UCSD-AML1 (cell line): ENCODE results near the gene NSG1.

ENCODE experiments used
- DNase-seq: peaks from one replicate; lab custom pipeline; 2025; ENCODE audit not compliant: unreplicated experiment; lab: John Stamatoyannopoulos, UW

Gene NSG1

GRCh38 chr4:4368809-4369580 is 17.9 kb upstream of the NSG1 start:
- DNase-seq = no peak

GRCh38 chr4:4374388-4375098 is 12.4 kb upstream of the NSG1 start:
- DNase-seq = no peak

- no peak for DNase-seq
Observed at GRCh38 chr4:4376074-4376473, 10.8 kb upstream of the NSG1 start.

GRCh38 chr4:4377191-4377590 is 9.7 kb upstream of the NSG1 start:
- no peak for DNase-seq

- no peak for DNase-seq
Observed at GRCh38 chr4:4377732-4378460, 9.0 kb upstream of the NSG1 start.

GRCh38 chr4:4379540-4380087 is 7.3 kb upstream of the NSG1 start:
- DNase-seq = no peak

GRCh38 chr4:4383085-4383484 is 3.8 kb upstream of the NSG1 start:
- no peak for DNase-seq

- DNase-seq = peak; percentile 29
Observed at GRCh38 chr4:4384837-4385236, 2.1 kb upstream of the NSG1 start.

GRCh38 chr4:4385729-4386295 is 1.1 kb upstream of the NSG1 start:
- DNase-seq = no peak

GRCh38 chr4:4386296-4386735 is 586 bp upstream of the NSG1 start:
- DNase-seq = no peak

GRCh38 chr4:4387531-4388310 is 819 bp downstream of the NSG1 start:
- no peak for DNase-seq

GRCh38 chr4:4388311-4388790 is 1.4 kb downstream of the NSG1 start:
- DNase-seq = no peak

- DNase-seq = no peak
Observed at GRCh38 chr4:4388836-4389575, 2.1 kb downstream of the NSG1 start.

GRCh38 chr4:4390046-4390445 is 3.1 kb downstream of the NSG1 start:
- no peak for DNase-seq

- DNase-seq = no peak
Observed at GRCh38 chr4:4390515-4391240, 3.8 kb downstream of the NSG1 start.

GRCh38 chr4:4391866-4392265 is 5.0 kb downstream of the NSG1 start:
- DNase-seq = no peak

- DNase-seq = no peak
Observed at GRCh38 chr4:4392501-4393183, 5.7 kb downstream of the NSG1 start.

GRCh38 chr4:4394644-4395043 is 7.7 kb downstream of the NSG1 start:
- no peak for DNase-seq
